ENCODE measurements around the gene ERICH6B.

The ERICH6B gene

GRCh38 chr13:45540864-45541263 lies 74.7 kb downstream of the ERICH6B start:
- DNase-seq = no peak

- DNase-seq = no peak
These were observed 75.3 kb downstream of the ERICH6B start for GRCh38 chr13:45540195-45540594.

GRCh38 chr13:45538382-45538781 lies 77.2 kb downstream of the ERICH6B start:
- no peak for DNase-seq

GRCh38 chr13:45537516-45537915 lies 78.0 kb downstream of the ERICH6B start:
- no peak for DNase-seq

- no peak for DNase-seq
These were observed 79.3 kb downstream of the ERICH6B start for GRCh38 chr13:45536224-45536623.

- no peak for DNase-seq
These were observed 80.9 kb downstream of the ERICH6B start for GRCh38 chr13:45534604-45535003.

- no peak for DNase-seq
These were observed 85.8 kb downstream of the ERICH6B start for GRCh38 chr13:45529758-45530157.

- no peak for DNase-seq
These were observed 87.7 kb downstream of the ERICH6B start for GRCh38 chr13:45527699-45528462.

GRCh38 chr13:45522571-45522970 lies 93.0 kb downstream of the ERICH6B start:
- DNase-seq = no peak

- peak in 1 of 2 donors; percentile 32 for DNase-seq
These were observed 94.2 kb downstream of the ERICH6B start for GRCh38 chr13:45521297-45521696.

- DNase-seq = no peak
These were observed 96.0 kb downstream of the ERICH6B start for GRCh38 chr13:45519493-45519892.

- no peak for DNase-seq
These were observed 96.9 kb downstream of the ERICH6B start for GRCh38 chr13:45518525-45519245.

- DNase-seq = no peak
These were observed 98.8 kb downstream of the ERICH6B start for GRCh38 chr13:45516757-45517156.

GRCh38 chr13:45512098-45512496 lies 103.4 kb downstream of the ERICH6B start:
- no peak for DNase-seq

- peak; percentile 23 to 71 for DNase-seq
These were observed 104.0 kb downstream of the ERICH6B start for GRCh38 chr13:45511310-45512097.

- no peak for DNase-seq
These were observed 104.9 kb downstream of the ERICH6B start for GRCh38 chr13:45510672-45511071.

- DNase-seq = no peak
These were observed 106.8 kb downstream of the ERICH6B start for GRCh38 chr13:45508776-45509175.

- no peak for DNase-seq
These were observed 108.7 kb downstream of the ERICH6B start for GRCh38 chr13:45506811-45507210.

- no peak for DNase-seq
These were observed 111.9 kb downstream of the ERICH6B start for GRCh38 chr13:45503658-45504057.

- DNase-seq = no peak
These were observed 114.4 kb downstream of the ERICH6B start for GRCh38 chr13:45501175-45501526.

- no peak for DNase-seq
These were observed 114.9 kb downstream of the ERICH6B start for GRCh38 chr13:45500492-45501174.

GRCh38 chr13:45496942-45497341 lies 118.6 kb downstream of the ERICH6B start:
- DNase-seq = no peak

GRCh38 chr13:45492538-45492937 lies 123.0 kb downstream of the ERICH6B start:
- DNase-seq = no peak
